GM23338 (cell line): ENCODE measurements around the gene PDP2. TPM values are rescaled to one million over a fixed set of nuclear protein-coding genes. Genes with fewer than 3 reads are reported as not detected.

Source experiments
- ATAC-seq: fragments of 200-7000 bp; cut with Tn5 transposase; 3 replicates; pipeline ENCODE4 v1.9.1; 2020
- DNase-seq: peaks from one replicate; pipeline ENCODE4 v3.0.0-alpha.2; 2015; ENCODE audit warnings: low spot score
- H2AFZ ChIP-seq: fragments of 200-600 bp; sonication (generic); 2 replicates; pipeline ENCODE4 v1.8.0; 2016; ENCODE audit warnings: antibody characterized with exemption, mild to moderate bottlenecking, moderate library complexity
- H3F3A ChIP-seq: fragments of 200-600 bp; sonication (generic); replicated peaks from 2 replicates; pipeline ENCODE4 v1.8.0; 2017; ENCODE audit warnings: antibody characterized with exemption, mixed run types, low read depth
- H3K27ac ChIP-seq: fragments of 200-600 bp; sonication (generic); 2 replicates; pipeline ENCODE4 v1.6.1; 2016; ENCODE audit warnings: low read depth
- H3K27me3 ChIP-seq: fragments of 200-600 bp; sonication (generic); 2 replicates; pipeline ENCODE4 v1.8.0; 2016; ENCODE audit warnings: mild to moderate bottlenecking, mixed run types, moderate library complexity; ENCODE audit not compliant: insufficient read depth
- H3K36me3 ChIP-seq: fragments of 200-600 bp; sonication (generic); 2 replicates; pipeline ENCODE4 v1.8.0; 2016; ENCODE audit warnings: mild to moderate bottlenecking; ENCODE audit not compliant: insufficient read depth
- H3K4me1 ChIP-seq: fragments of 200-600 bp; sonication (generic); 2 replicates; pipeline ENCODE4 v1.8.0; 2016; ENCODE audit warnings: mild to moderate bottlenecking, moderate library complexity; ENCODE audit not compliant: insufficient read depth
- H3K4me2 ChIP-seq: fragments of 200-600 bp; sonication (generic); 2 replicates; pipeline ENCODE4 v1.7.1; 2017; ENCODE audit warnings: mixed run types
- H3K4me3 ChIP-seq: fragments of 200-600 bp; sonication (generic); 2 replicates; pipeline ENCODE4 v1.6.1; 2016; ENCODE audit warnings: mixed run types
- H3K79me2 ChIP-seq: fragments of 200-600 bp; sonication (generic); replicated peaks from 2 replicates; pipeline ENCODE4 v1.8.0; 2017; ENCODE audit warnings: mild to moderate bottlenecking; ENCODE audit not compliant: insufficient read depth
- H3K9me2 ChIP-seq: fragments of 200-600 bp; sonication (generic); 2 replicates; pipeline ENCODE4 v1.8.0; 2017; ENCODE audit not compliant: insufficient read depth
- H4K20me1 ChIP-seq: fragments of 200-600 bp; sonication (generic); replicated peaks from 2 replicates; pipeline ENCODE4 v1.8.0; 2017; ENCODE audit warnings: mild to moderate bottlenecking; ENCODE audit not compliant: insufficient read depth
- H3K27ac Mint-ChIP-seq: 2 replicates; pipeline ENCODE4 v1.8.0; 2020; ENCODE audit warnings: inconsistent platforms, mild to moderate bottlenecking, moderate library complexity, mixed read lengths
- H3K27me3 Mint-ChIP-seq: 3 replicates; pipeline ENCODE4 v1.8.0; 2022; ENCODE audit warnings: low read depth, mild to moderate bottlenecking, moderate library complexity, mixed read lengths, inconsistent platforms; ENCODE audit not compliant: insufficient read depth, poor library complexity
- H3K36me3 Mint-ChIP-seq: 3 replicates; pipeline ENCODE4 v1.8.0; 2021; ENCODE audit warnings: low read depth, mild to moderate bottlenecking, inconsistent platforms, moderate library complexity, mixed read lengths
- H3K4me1 Mint-ChIP-seq: 3 replicates; pipeline ENCODE4 v1.8.0; 2020; ENCODE audit warnings: mild to moderate bottlenecking, inconsistent platforms, mixed read lengths
- H3K4me3 Mint-ChIP-seq: 3 replicates; pipeline ENCODE4 v1.8.0; 2021; ENCODE audit warnings: moderate library complexity, mild to moderate bottlenecking, inconsistent platforms, mixed read lengths
- H3K9me3 Mint-ChIP-seq: 3 replicates; pipeline ENCODE4 v1.8.0; 2020; ENCODE audit warnings: moderate library complexity, mild to moderate bottlenecking, inconsistent platforms, mixed read lengths
- CREB1 ChIP-seq: fragments of 250-450 bp; sonication (Bioruptor Pico); IDR thresholded peaks from 2 replicates; pipeline ENCODE4 v1.5.0; 2020; ENCODE audit warnings: low read depth, mild to moderate bottlenecking, moderate library complexity
- EZH2 ChIP-seq: fragments of 200-600 bp; sonication (generic); IDR thresholded peaks from one replicate; pipeline ENCODE4 v1.8.0; 2017; ENCODE audit warnings: antibody characterized with exemption, mild to moderate bottlenecking, low read depth; ENCODE audit not compliant: unreplicated experiment
- EZH2phosphoT487 ChIP-seq: fragments of 200-600 bp; sonication (generic); IDR thresholded peaks from one replicate; pipeline ENCODE4 v1.8.1; 2018; ENCODE audit warnings: antibody characterized with exemption; ENCODE audit not compliant: unreplicated experiment
- JUNB ChIP-seq: IDR thresholded peaks from one replicate; pipeline ENCODE4 v1.6.1; 2016; ENCODE audit warnings: antibody characterized with exemption; ENCODE audit not compliant: unreplicated experiment
- NANOG ChIP-seq: IDR thresholded peaks from 2 replicates; pipeline ENCODE4 v1.6.1; 2016; ENCODE audit warnings: antibody characterized with exemption, borderline replicate concordance
- POLR2AphosphoS5 ChIP-seq: IDR thresholded peaks from 2 replicates; pipeline ENCODE4 v1.6.1; 2016; ENCODE audit warnings: antibody characterized with exemption, low read depth
- STAT1 ChIP-seq: IDR thresholded peaks from one replicate; pipeline ENCODE4 v1.6.1; 2016; ENCODE audit warnings: antibody characterized with exemption; ENCODE audit not compliant: unreplicated experiment
- ZNF114 ChIP-seq: fragments of 250-450 bp; sonication (Bioruptor Pico); IDR thresholded peaks from 2 replicates; pipeline ENCODE4 v1.5.0; 2020; ENCODE audit warnings: mild to moderate bottlenecking, moderate library complexity
- ZNF331 ChIP-seq: fragments of 250-450 bp; sonication (Bioruptor Pico); IDR thresholded peaks from 2 replicates; pipeline ENCODE4 v1.5.0; 2020; ENCODE audit warnings: low read depth, mild to moderate bottlenecking, moderate library complexity
- polyA plus RNA-seq: library from polyadenylated mRNA; unstranded; fragments of >200 nt; fragmentation: Nextera tagmentation; extraction: Ambion mirVana; gene quantifications from 2 replicates; pipeline ENCODE4 v1.2.1, GENCODE V29; 2016
- total RNA-seq: library from RNA; depleted of rRNA; stranded (reverse); fragments of >200 nt; shearing (Covaris generic); gene quantifications from 2 replicates; pipeline ENCODE4 v1.2.3, GENCODE V29; 2014
- TF ChIP-seq, protein P1 (sequence below): fragments of 250-450 bp; sonication (Bioruptor Pico); IDR thresholded peaks from 2 replicates; pipeline ENCODE4 v1.5.0; 2020; ENCODE audit warnings: mild to moderate bottlenecking, moderate library complexity
- TF ChIP-seq, protein P2 (sequence below): IDR thresholded peaks from one replicate; pipeline ENCODE4 v1.6.1; 2018; ENCODE audit warnings: antibody characterized with exemption; ENCODE audit not compliant: unreplicated experiment
- TF ChIP-seq, protein P3 (sequence below), 2 experiments: fragments of 200-600 bp in 1 of 2; sonication (generic) in 1 of 2; conservative IDR thresholded peaks; 2 replicates each; pipeline versions ENCODE4 v1.5.1 to v1.6.1; 2016 to 2017; ENCODE audit warnings: antibody characterized with exemption in 2 of 2, low read depth in 2 of 2, mild to moderate bottlenecking in 2 of 2, moderate library complexity in 1 of 2
- TF ChIP-seq, protein P4 (sequence below): IDR thresholded peaks from 2 replicates; pipeline ENCODE4 v1.6.1; 2016; ENCODE audit warnings: antibody characterized with exemption

The PDP2 gene
- total and polyA plus RNA-seq, 2 experiments from 2014 or later, result 9.0 to 23.2 TPM

DNA sequence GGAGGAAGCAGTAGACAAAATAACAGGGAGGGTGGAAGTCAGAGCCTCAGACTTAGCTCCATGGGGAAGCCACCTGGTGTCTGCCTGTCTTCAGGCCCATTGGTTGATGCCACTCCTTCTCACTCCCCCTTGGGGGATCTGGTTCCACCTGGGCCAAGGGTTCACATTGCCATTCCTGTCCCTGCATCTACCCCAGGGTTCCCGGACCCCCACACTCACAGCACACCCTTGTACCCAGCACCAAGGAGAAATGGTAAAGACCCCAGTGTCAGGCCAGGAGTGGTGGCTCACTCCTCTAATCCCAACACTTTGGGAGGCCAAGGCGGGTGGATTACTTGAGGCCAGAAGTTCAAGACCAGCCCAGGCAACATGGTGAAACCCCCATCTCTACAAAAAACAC, 37.1 kb upstream of the PDP2 start:
- Histone ChIP-seq H3K4me1 (no peaks in the 10 kb centered on the region; the same call in 1 of the 2 replicates), H3K79me2 (no peaks in the 10 kb centered on the region), H3K27ac (no peak overlapping the region), H4K20me1 (no peaks in the 10 kb centered on the region), H3K27me3 (peaks cover 51% of the 10 kb centered on the region), H3K9me2 (no peaks in the 10 kb centered on the region; the same call in 1 of the 2 replicates), H2AFZ (peak overlapping the region; percentile 99; the same call in 1 of the 2 replicates), H3K36me3 (no peaks in the 10 kb centered on the region), H3K4me3 (no peak overlapping the region), H3F3A (0 out of 2 replicates have a peak, but pooled peaks cover 6% of the 10 kb centered on the region), H3K4me2 (no peak overlapping the region)
- peak overlapping the region; percentile 76 for H3K4me3 Mint-ChIP-seq
- no peaks in the 10 kb centered on the region for H3K36me3 Mint-ChIP-seq
- H3K27ac Mint-ChIP-seq, result no peak overlapping the region
- ATAC-seq (no peak), DNase-seq (no peak)
- no peak for TF ChIP-seq CREB1 (CRISPR knock-in tag)
- no peak for TF ChIP-seq NANOG
- TF ChIP-seq STAT1, result no peak
- TF ChIP-seq JUNB, result no peak
- TF ChIP-seq, protein P1, sequence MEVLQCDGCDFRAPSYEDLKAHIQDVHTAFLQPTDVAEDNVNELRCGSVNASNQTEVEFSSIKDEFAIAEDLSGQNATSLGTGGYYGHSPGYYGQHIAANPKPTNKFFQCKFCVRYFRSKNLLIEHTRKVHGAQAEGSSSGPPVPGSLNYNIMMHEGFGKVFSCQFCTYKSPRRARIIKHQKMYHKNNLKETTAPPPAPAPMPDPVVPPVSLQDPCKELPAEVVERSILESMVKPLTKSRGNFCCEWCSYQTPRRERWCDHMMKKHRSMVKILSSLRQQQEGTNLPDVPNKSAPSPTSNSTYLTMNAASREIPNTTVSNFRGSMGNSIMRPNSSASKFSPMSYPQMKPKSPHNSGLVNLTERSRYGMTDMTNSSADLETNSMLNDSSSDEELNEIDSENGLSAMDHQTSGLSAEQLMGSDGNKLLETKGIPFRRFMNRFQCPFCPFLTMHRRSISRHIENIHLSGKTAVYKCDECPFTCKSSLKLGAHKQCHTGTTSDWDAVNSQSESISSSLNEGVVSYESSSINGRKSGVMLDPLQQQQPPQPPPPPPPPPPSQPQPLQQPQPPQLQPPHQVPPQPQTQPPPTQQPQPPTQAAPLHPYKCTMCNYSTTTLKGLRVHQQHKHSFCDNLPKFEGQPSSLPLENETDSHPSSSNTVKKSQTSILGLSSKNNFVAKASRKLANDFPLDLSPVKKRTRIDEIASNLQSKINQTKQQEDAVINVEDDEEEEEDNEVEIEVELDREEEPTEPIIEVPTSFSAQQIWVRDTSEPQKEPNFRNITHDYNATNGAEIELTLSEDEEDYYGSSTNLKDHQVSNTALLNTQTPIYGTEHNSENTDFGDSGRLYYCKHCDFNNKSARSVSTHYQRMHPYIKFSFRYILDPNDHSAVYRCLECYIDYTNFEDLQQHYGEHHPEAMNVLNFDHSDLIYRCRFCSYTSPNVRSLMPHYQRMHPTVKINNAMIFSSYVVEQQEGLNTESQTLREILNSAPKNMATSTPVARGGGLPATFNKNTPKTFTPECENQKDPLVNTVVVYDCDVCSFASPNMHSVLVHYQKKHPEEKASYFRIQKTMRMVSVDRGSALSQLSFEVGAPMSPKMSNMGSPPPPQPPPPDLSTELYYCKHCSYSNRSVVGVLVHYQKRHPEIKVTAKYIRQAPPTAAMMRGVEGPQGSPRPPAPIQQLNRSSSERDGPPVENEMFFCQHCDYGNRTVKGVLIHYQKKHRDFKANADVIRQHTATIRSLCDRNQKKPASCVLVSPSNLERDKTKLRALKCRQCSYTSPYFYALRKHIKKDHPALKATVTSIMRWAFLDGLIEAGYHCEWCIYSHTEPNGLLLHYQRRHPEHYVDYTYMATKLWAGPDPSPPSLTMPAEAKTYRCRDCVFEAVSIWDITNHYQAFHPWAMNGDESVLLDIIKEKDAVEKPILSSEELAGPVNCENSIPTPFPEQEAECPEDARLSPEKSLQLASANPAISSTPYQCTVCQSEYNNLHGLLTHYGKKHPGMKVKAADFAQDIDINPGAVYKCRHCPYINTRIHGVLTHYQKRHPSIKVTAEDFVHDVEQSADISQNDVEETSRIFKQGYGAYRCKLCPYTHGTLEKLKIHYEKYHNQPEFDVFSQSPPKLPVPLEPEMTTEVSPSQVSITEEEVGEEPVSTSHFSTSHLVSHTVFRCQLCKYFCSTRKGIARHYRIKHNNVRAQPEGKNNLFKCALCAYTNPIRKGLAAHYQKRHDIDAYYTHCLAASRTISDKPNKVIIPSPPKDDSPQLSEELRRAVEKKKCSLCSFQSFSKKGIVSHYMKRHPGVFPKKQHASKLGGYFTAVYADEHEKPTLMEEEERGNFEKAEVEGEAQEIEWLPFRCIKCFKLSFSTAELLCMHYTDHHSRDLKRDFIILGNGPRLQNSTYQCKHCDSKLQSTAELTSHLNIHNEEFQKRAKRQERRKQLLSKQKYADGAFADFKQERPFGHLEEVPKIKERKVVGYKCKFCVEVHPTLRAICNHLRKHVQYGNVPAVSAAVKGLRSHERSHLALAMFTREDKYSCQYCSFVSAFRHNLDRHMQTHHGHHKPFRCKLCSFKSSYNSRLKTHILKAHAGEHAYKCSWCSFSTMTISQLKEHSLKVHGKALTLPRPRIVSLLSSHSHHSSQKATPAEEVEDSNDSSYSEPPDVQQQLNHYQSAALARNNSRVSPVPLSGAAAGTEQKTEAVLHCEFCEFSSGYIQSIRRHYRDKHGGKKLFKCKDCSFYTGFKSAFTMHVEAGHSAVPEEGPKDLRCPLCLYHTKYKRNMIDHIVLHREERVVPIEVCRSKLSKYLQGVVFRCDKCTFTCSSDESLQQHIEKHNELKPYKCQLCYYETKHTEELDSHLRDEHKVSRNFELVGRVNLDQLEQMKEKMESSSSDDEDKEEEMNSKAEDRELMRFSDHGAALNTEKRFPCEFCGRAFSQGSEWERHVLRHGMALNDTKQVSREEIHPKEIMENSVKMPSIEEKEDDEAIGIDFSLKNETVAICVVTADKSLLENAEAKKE (CRISPR knock-in tag), result no peak
- TF ChIP-seq EZH2, result no peak
- TF ChIP-seq, protein P2, sequence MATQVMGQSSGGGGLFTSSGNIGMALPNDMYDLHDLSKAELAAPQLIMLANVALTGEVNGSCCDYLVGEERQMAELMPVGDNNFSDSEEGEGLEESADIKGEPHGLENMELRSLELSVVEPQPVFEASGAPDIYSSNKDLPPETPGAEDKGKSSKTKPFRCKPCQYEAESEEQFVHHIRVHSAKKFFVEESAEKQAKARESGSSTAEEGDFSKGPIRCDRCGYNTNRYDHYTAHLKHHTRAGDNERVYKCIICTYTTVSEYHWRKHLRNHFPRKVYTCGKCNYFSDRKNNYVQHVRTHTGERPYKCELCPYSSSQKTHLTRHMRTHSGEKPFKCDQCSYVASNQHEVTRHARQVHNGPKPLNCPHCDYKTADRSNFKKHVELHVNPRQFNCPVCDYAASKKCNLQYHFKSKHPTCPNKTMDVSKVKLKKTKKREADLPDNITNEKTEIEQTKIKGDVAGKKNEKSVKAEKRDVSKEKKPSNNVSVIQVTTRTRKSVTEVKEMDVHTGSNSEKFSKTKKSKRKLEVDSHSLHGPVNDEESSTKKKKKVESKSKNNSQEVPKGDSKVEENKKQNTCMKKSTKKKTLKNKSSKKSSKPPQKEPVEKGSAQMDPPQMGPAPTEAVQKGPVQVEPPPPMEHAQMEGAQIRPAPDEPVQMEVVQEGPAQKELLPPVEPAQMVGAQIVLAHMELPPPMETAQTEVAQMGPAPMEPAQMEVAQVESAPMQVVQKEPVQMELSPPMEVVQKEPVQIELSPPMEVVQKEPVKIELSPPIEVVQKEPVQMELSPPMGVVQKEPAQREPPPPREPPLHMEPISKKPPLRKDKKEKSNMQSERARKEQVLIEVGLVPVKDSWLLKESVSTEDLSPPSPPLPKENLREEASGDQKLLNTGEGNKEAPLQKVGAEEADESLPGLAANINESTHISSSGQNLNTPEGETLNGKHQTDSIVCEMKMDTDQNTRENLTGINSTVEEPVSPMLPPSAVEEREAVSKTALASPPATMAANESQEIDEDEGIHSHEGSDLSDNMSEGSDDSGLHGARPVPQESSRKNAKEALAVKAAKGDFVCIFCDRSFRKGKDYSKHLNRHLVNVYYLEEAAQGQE, result no peak
- no peak for TF ChIP-seq EZH2phosphoT487
- no peak for TF ChIP-seq ZNF114 (CRISPR knock-in tag)
- TF ChIP-seq ZNF331 (CRISPR knock-in tag), result no peak
- TF ChIP-seq, protein P3, sequence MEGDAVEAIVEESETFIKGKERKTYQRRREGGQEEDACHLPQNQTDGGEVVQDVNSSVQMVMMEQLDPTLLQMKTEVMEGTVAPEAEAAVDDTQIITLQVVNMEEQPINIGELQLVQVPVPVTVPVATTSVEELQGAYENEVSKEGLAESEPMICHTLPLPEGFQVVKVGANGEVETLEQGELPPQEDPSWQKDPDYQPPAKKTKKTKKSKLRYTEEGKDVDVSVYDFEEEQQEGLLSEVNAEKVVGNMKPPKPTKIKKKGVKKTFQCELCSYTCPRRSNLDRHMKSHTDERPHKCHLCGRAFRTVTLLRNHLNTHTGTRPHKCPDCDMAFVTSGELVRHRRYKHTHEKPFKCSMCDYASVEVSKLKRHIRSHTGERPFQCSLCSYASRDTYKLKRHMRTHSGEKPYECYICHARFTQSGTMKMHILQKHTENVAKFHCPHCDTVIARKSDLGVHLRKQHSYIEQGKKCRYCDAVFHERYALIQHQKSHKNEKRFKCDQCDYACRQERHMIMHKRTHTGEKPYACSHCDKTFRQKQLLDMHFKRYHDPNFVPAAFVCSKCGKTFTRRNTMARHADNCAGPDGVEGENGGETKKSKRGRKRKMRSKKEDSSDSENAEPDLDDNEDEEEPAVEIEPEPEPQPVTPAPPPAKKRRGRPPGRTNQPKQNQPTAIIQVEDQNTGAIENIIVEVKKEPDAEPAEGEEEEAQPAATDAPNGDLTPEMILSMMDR (conservative IDR thresholded peaks at IDR 0.05; ENCODE audit: low read depth in 2 of 2), result no peak
- no peak for TF ChIP-seq POLR2AphosphoS5
- TF ChIP-seq, protein P4, sequence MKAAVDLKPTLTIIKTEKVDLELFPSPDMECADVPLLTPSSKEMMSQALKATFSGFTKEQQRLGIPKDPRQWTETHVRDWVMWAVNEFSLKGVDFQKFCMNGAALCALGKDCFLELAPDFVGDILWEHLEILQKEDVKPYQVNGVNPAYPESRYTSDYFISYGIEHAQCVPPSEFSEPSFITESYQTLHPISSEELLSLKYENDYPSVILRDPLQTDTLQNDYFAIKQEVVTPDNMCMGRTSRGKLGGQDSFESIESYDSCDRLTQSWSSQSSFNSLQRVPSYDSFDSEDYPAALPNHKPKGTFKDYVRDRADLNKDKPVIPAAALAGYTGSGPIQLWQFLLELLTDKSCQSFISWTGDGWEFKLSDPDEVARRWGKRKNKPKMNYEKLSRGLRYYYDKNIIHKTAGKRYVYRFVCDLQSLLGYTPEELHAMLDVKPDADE, result no peak
- H3K9me3 Mint-ChIP-seq, result no peaks in the 10 kb centered on the region; the same call in 2 of the 3 replicates
- peaks cover 40% of the 10 kb centered on the region for H3K27me3 Mint-ChIP-seq
- H3K4me1 Mint-ChIP-seq, result peaks cover 16% of the 10 kb centered on the region
